HepG2 (cell line): ENCODE measurements around the gene TMEM14B. TPM values are rescaled to one million over a fixed set of nuclear protein-coding genes. Genes with fewer than 3 reads are reported as not detected.

Source experiments
- ATAC-seq: fragments of 200-7000 bp; cut with Tn5 transposase; 3 replicates; pipeline ENCODE4 v1.9.1; 2020; ENCODE audit warnings: mild to moderate bottlenecking, moderate library complexity
- BruUV-seq: library from RNA; stranded (reverse); fragments of 400-500 nt; replicated peaks from 2 replicates; lab custom pipeline; 2021; lab: Mats Ljungman, UMichigan
- CTCF ChIA-PET: fragments of 300-600 bp; formaldehyde crosslinking; extraction: SDS; loops from one replicate; lab custom pipeline; 2021; ENCODE audit warnings: low total read pairs, inconsistent platforms, low intra/inter-chr PET ratio; lab: Yijun Ruan, JAX
- POLR2A ChIA-PET: fragments of 350-600 bp; sonication (Branson Sonifier 250); formaldehyde crosslinking; loops from one replicate; lab custom pipeline; 2020; ENCODE audit warnings: antibody characterized with exemption, inconsistent platforms; lab: Yijun Ruan, JAX
- DNase-seq: peaks from one replicate; pipeline ENCODE4 v3.0.0-alpha.2; 2015; ENCODE audit warnings: low spot score
- FAIRE-seq: peaks from 3 replicates; lab custom pipeline; 2011; peaks lifted over from hg19 to GRCh38; lab: Jason Lieb, UNC
- H2AFZ ChIP-seq: one replicate; pipeline ENCODE4 v1.6.1; 2011; ENCODE audit warnings: low read length, inconsistent platforms
- H3K27ac ChIP-seq: fragments of 300-600 bp; 3 replicates; pipeline ENCODE4 v1.8.0; 2011; ENCODE audit warnings: mixed run types, mild to moderate bottlenecking, mixed read lengths, low read length, inconsistent platforms; ENCODE audit not compliant: insufficient read depth; ENCODE audit errors: extremely low read length
- H3K27me3 ChIP-seq, 2 experiments: fragments of 200-600 bp in 1 of 2; 2 replicates in 1 of 2; 3 replicates in 1 of 2; pipeline versions ENCODE4 v1.6.0 to v1.8.0; 2011; ENCODE audit warnings: low read length in 2 of 2, mild to moderate bottlenecking in 2 of 2, moderate library complexity in 2 of 2, inconsistent platforms in 1 of 2; ENCODE audit not compliant: insufficient read depth in 2 of 2, control insufficient read depth in 1 of 2
- H3K36me3 ChIP-seq, 2 experiments: fragments of 200-600 bp in 1 of 2; replicated peaks in 1 of 2; 2 replicates in 1 of 2; 3 replicates in 1 of 2; pipeline versions ENCODE4 v1.5.1 to v1.8.0; 2011; ENCODE audit warnings: low read length in 2 of 2, inconsistent platforms in 1 of 2; ENCODE audit not compliant: insufficient read depth in 2 of 2, control insufficient read depth in 1 of 2
- H3K4me1 ChIP-seq: 2 replicates; pipeline ENCODE4 v1.5.1; 2012; ENCODE audit warnings: low read length, inconsistent platforms; ENCODE audit not compliant: insufficient read depth
- H3K4me2 ChIP-seq: 2 replicates; pipeline ENCODE4 v1.6.0; 2011; ENCODE audit warnings: low read depth, low read length, inconsistent platforms
- H3K4me3 ChIP-seq, 3 experiments: fragments of 200-600 bp in 1 of 3; sonication (generic), shearing (Covaris generic) in 1 of 3; replicated peaks in 1 of 3; 2 replicates each; pipeline ENCODE4 v1.5.1; 2011 to 2016; ENCODE audit warnings: low read length in 3 of 3, inconsistent platforms in 2 of 3, low read depth in 2 of 3, mild to moderate bottlenecking in 2 of 3, control low read depth in 1 of 3, mixed read lengths in 1 of 3; ENCODE audit not compliant: insufficient read depth in 1 of 3
- H3K79me2 ChIP-seq: one replicate; pipeline ENCODE4 v1.6.1; 2011; ENCODE audit warnings: low read length, inconsistent platforms; ENCODE audit not compliant: insufficient read depth
- H3K9ac ChIP-seq: 2 replicates; pipeline ENCODE4 v1.6.0; 2011; ENCODE audit warnings: mild to moderate bottlenecking, low read depth, low read length, inconsistent platforms; ENCODE audit not compliant: insufficient read depth
- H3K9me3 ChIP-seq: 2 replicates; pipeline ENCODE4 v1.5.1; 2012; ENCODE audit warnings: mild to moderate bottlenecking, low read length
- H4K20me1 ChIP-seq: 2 replicates; pipeline ENCODE4 v1.6.0; 2011; ENCODE audit warnings: inconsistent platforms, mild to moderate bottlenecking, low read length, moderate library complexity; ENCODE audit not compliant: insufficient read depth
- ESRRA ChIP-seq: sonication (generic); formaldehyde crosslinking; IDR thresholded peaks from 2 replicates; pipeline ENCODE4 v1.5.1; 2020; ENCODE audit warnings: mild to moderate bottlenecking, low read depth, missing genetic modification reagents
- HDAC1 ChIP-seq: sonication (generic); formaldehyde crosslinking; IDR thresholded peaks from 2 replicates; pipeline ENCODE4 v1.5.1; 2020; ENCODE audit warnings: mild to moderate bottlenecking, missing genetic modification reagents
- JARID2 ChIP-seq: sonication (generic); formaldehyde crosslinking; IDR thresholded peaks from 2 replicates; pipeline ENCODE4 v1.8.1; 2023; ENCODE audit warnings: missing genetic modification reagents, inconsistent platforms; ENCODE audit not compliant: insufficient replicate concordance
- NCOA1 ChIP-seq: sonication (generic); formaldehyde crosslinking; IDR thresholded peaks from 2 replicates; pipeline ENCODE4 v1.9.0; 2021; ENCODE audit warnings: missing genetic modification reagents
- NONO ChIP-seq, 2 experiments: fragments of 450-650 bp in 1 of 2; sonication (generic) in 1 of 2; formaldehyde crosslinking in 1 of 2; IDR thresholded peaks in 1 of 2; conservative IDR thresholded peaks in 1 of 2; 2 replicates each; pipeline versions ENCODE4 v1.6.1 to v1.8.0; 2017 to 2022; ENCODE audit warnings: mild to moderate bottlenecking in 1 of 2, missing genetic modification reagents in 1 of 2, moderate library complexity in 1 of 2
- ZFP90 ChIP-seq: sonication (generic); formaldehyde crosslinking; IDR thresholded peaks from 2 replicates; pipeline ENCODE4 v1.8.0; 2022; ENCODE audit warnings: missing genetic modification reagents, mild to moderate bottlenecking, inconsistent platforms, borderline replicate concordance
- ZNF431 ChIP-seq: sonication (generic); formaldehyde crosslinking; IDR thresholded peaks from 2 replicates; pipeline ENCODE4 v1.9.0; 2022; ENCODE audit warnings: missing genetic modification reagents, low read depth, mild to moderate bottlenecking, borderline replicate concordance
- ZNF784 ChIP-seq: sonication (generic); formaldehyde crosslinking; IDR thresholded peaks from 2 replicates; pipeline ENCODE4 v1.5.1; 2020; ENCODE audit warnings: missing genetic modification reagents, mild to moderate bottlenecking, borderline replicate concordance
- ZSCAN30 ChIP-seq: sonication (generic); formaldehyde crosslinking; IDR thresholded peaks from 2 replicates; pipeline ENCODE4 v1.5.0; 2020; ENCODE audit warnings: mild to moderate bottlenecking, missing genetic modification reagents
- WGBS: methylation state at CpG from one replicate; pipeline ENCODE4 v1.1.6; 2017; ENCODE audit warnings: low lambda C conversion rate; 5-methylcytosine and 5-hydroxymethylcytosine counted together
- in situ Hi-C: cut with HindIII; loops from 2 replicates; pipeline ENCODE4 v1.10.0; 2017; ENCODE audit warnings: low pct_unique_long_range_greater_than_20kb; ENCODE audit not compliant: extremely low pct_ligation_motif_present
- intact Hi-C: fragments of 100-400 bp; cut with micrococcal nuclease; formaldehyde crosslinking; loops from one replicate; pipeline ENCODE4 v1.10.0; 2022; ENCODE audit not compliant: unreplicated experiment
- polyA plus RNA-seq, 8 experiments: library from polyadenylated mRNA; depleted of rRNA in 3 of 8; stranded (reverse) in 7 of 8; unstranded in 1 of 8; fragments of >200 nt; fragmentation: Illumina TruSeq in 4 of 8; extraction: Trizol in 4 of 8; gene quantifications; 2 replicates each; pipeline versions ENCODE4 v1.2.1 to v1.2.3, GENCODE V29; 2011 to 2016; ENCODE audit warnings: low read depth in 4 of 8, missing spikeins in 1 of 8, mixed read lengths in 1 of 8; ENCODE audit not compliant: insufficient read depth in 1 of 8
- total RNA-seq, 5 experiments: library from RNA; depleted of rRNA; stranded (reverse); fragments of >200 nt; fragmentation: Illumina TruSeq; extraction: Trizol; gene quantifications; 2 replicates each; pipeline ENCODE4 v1.2.3, GENCODE V29; 2016; ENCODE audit warnings: low read depth in 1 of 5

Gene TMEM14B
- total and polyA plus RNA-seq, 2 of the 13 experiments (the other 11 are each of a cell fraction or from before 2014, with no cell fraction given) = 133 to 200 TPM

DNA sequence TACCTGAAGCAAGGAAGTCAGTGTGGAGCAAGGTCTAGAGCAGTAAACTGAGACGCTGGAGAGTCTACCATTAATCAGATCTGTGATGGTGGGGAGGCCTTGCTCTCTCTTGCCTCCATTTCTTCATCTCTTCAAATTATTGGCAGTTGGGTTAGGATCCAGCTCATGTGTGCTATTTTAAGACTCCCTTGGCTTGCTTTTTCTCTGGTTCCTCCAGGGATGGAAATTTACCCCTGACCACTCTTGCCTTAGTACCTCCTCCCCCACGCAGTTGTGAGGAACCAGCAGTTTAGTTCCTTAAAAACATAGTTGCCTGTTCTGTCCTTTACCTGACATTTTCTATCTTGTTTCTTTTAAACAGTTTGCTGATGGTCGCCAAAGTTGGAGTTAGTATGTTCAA, 17.4 kb upstream of the TMEM14B start:
- Histone ChIP-seq H3K4me2 (no peak overlapping the region), H2AFZ (no peak overlapping the region), H3K9me3 (no peaks in the 10 kb centered on the region), H3K4me1 (peaks cover 14% of the 10 kb centered on the region), H3K27me3 (no peaks in the 10 kb centered on the region), H3K4me3 (no peak overlapping the region), H3K27ac (no peak overlapping the region), H3K36me3 (peaks cover 14 to 43% of the 10 kb centered on the region in 2 experiments; a peak in 4 of 5 replicates), H3K9ac (no peak overlapping the region), H4K20me1 (no peaks in the 10 kb centered on the region), H3K79me2 (peaks cover 5% of the 10 kb centered on the region)
- ATAC-seq (no peak), FAIRE-seq (no peak), DNase-seq (no peak)
- WGBS = 99% methylated on average over 3 of the region's 3 CpGs
- POLR2A ChIA-PET = interaction anchor here (8.3 kb wide), 1 partner anchor 9 kb away, joined by 71 read pairs; the partner anchor contains the start of gene TMEM14C
- intact Hi-C loops = no loop called here
- in situ Hi-C loops = no loop called here
- BruUV-seq = no TSS peak
- CTCF ChIA-PET = no interaction called here
- TF ChIP-seq NONO (IDR thresholded peaks at IDR 0.05) = no peak
- no peak for TF ChIP-seq NONO (CRISPR knock-in tag; conservative IDR thresholded peaks at IDR 0.05)
- TF ChIP-seq JARID2 (CRISPR knock-in tag) = no peak
- no peak for TF ChIP-seq ZNF784 (CRISPR knock-in tag)
- TF ChIP-seq ZSCAN30 (CRISPR knock-in tag) = no peak
- no peak for TF ChIP-seq ESRRA (CRISPR knock-in tag)
- TF ChIP-seq HDAC1 = no peak
- no peak for TF ChIP-seq ZFP90 (CRISPR knock-in tag)
- TF ChIP-seq NCOA1 (CRISPR knock-in tag) = no peak
- no peak for TF ChIP-seq ZNF431 (CRISPR knock-in tag)
